ENCODE data around the gene PIK3C2B. TPM values are rescaled to one million over a fixed set of nuclear protein-coding genes. Genes with fewer than 3 reads are reported as not detected.

Gene PIK3C2B
- total and polyA plus RNA-seq, 2 of the 8 experiments (the other 6 are each of a cell fraction or from before 2014, with no cell fraction given): 20.4 to 36.7 TPM

GRCh38 chr1:204478172-204478899 lies 16.3 kb downstream of the PIK3C2B start (continued):
- TF ChIP-seq SP2 (IDR thresholded peaks at IDR 0.05; ENCODE audit: low read length): no peak
- no peak for TF ChIP-seq MAFK (IDR thresholded peaks at IDR 0.05; ENCODE audit: low read depth, low read length)
- TF ChIP-seq HDAC6 (IDR thresholded peaks at IDR 0.05; ENCODE audit: low read depth, low read length): no peak
- TF ChIP-seq KDM4A (IDR thresholded peaks at IDR 0.05; ENCODE audit: low read depth, low read length, severe bottlenecking): no peak
- TF ChIP-seq GTF2F1 (IDR thresholded peaks at IDR 0.05; ENCODE audit: borderline replicate concordance, low read depth, low read length): no peak
- TF ChIP-seq, protein P1, sequence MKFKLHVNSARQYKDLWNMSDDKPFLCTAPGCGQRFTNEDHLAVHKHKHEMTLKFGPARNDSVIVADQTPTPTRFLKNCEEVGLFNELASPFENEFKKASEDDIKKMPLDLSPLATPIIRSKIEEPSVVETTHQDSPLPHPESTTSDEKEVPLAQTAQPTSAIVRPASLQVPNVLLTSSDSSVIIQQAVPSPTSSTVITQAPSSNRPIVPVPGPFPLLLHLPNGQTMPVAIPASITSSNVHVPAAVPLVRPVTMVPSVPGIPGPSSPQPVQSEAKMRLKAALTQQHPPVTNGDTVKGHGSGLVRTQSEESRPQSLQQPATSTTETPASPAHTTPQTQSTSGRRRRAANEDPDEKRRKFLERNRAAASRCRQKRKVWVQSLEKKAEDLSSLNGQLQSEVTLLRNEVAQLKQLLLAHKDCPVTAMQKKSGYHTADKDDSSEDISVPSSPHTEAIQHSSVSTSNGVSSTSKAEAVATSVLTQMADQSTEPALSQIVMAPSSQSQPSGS (IDR thresholded peaks at IDR 0.05; ENCODE audit: low read length): no peak
- no peak for TF ChIP-seq SP1 (IDR thresholded peaks at IDR 0.05; ENCODE audit: low read depth, low read length)
- TF ChIP-seq TCF12 (IDR thresholded peaks at IDR 0.05; ENCODE audit: low read depth, low read length): no peak
- no peak for TF ChIP-seq BACH1 (IDR thresholded peaks at IDR 0.05; ENCODE audit: low read length)
- no peak for TF ChIP-seq CEBPB (IDR thresholded peaks at IDR 0.05; ENCODE audit: low read depth, low read length)
